Prostate gland (tissue), 2 donors: ENCODE measurements around the gene TECR.

Experiments used
- CTCF ChIP-seq, 4 experiments: fragments of 200-600 bp in 2 of 4; fragments of 450-650 bp in 2 of 4; sonication (generic) in 2 of 4; IDR thresholded peaks; 1 replicate in 3 of 4; 2 replicates in 1 of 4; pipeline ENCODE4 v1.5.1; 2016 to 2019; ENCODE audit warnings: antibody characterized with exemption in 4 of 4, mild to moderate bottlenecking in 2 of 4, moderate library complexity in 2 of 4
- POLR2A ChIP-seq: fragments of 450-650 bp; IDR thresholded peaks from one replicate; pipeline ENCODE4 v1.6.1; 2016; ENCODE audit warnings: antibody characterized with exemption, mild to moderate bottlenecking
- POLR2AphosphoS5 ChIP-seq: sonication (generic); formaldehyde crosslinking; IDR thresholded peaks from one replicate; pipeline ENCODE4 v1.6.1; 2017; ENCODE audit warnings: antibody characterized with exemption

DNA sequence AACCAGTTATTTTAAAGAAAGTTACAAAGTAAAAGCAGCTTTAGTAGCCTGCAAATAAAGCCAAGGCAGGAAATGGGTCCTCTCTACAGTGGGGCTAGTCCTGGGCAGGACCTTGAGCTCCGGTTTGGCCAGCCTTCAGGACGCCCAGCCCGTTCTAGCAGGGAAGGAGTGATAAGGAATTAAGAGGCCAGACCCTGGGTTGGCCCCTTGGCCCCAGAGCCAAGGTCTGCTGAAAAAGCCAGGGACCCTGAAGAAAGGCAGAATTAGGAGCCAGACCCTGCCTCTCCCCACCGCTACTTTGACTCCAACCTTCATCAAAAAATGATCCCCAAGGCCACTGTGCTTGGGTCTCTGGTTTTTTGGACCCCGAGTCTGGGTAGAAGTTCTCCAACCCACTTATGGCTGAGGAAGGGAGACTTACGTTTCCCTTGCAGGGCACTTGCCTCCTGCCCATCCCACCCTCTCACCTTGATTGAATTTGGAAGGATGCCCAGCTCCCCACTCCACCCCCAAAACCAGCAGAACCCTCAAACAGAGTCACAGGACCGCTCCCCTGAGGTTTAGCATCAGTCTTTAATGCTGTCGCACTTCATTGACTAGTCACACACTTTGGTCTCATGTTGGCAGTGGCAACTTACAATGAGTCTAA lies 15.1 kb upstream of the TECR start:
- no peak for TF ChIP-seq CTCF (IDR thresholded peaks at IDR 0.05)
- no peak for TF ChIP-seq POLR2A
- TF ChIP-seq POLR2AphosphoS5, result no peak
